Chondrocyte (in vitro differentiated cells): ENCODE measurements around the gene LYZL6. TPM values are rescaled to one million over a fixed set of nuclear protein-coding genes. Genes with fewer than 3 reads are reported as not detected.

Source experiments
- DNase-seq: peaks from one replicate; pipeline ENCODE4 v3.0.0; 2021; ENCODE audit warnings: mixed read lengths, low spot score
- H3K27ac Mint-ChIP-seq: one replicate; pipeline ENCODE4 v1.8.0; 2021; ENCODE audit warnings: mild to moderate bottlenecking, moderate library complexity, mixed read lengths; ENCODE audit not compliant: unreplicated experiment
- H3K27me3 Mint-ChIP-seq: 2 replicates; pipeline ENCODE4 v1.8.0; 2021; ENCODE audit warnings: low read depth, mixed read lengths
- H3K36me3 Mint-ChIP-seq: 2 replicates; pipeline ENCODE4 v1.8.0; 2021; ENCODE audit warnings: low read depth, mixed read lengths
- H3K4me1 Mint-ChIP-seq: 2 replicates; pipeline ENCODE4 v1.8.0; 2021; ENCODE audit warnings: low read depth, mild to moderate bottlenecking, mixed read lengths
- H3K4me3 Mint-ChIP-seq: one replicate; pipeline ENCODE4 v1.8.0; 2021; ENCODE audit warnings: mild to moderate bottlenecking, moderate library complexity, mixed read lengths; ENCODE audit not compliant: unreplicated experiment
- H3K9me3 Mint-ChIP-seq: 2 replicates; pipeline ENCODE4 v1.8.0; 2021; ENCODE audit warnings: low read depth, mixed read lengths
- CTCF ChIP-seq: fragments of 200-600 bp; sonication (generic); IDR thresholded peaks from 2 replicates; pipeline ENCODE4 v1.5.0; 2021; ENCODE audit warnings: antibody characterized with exemption, mild to moderate bottlenecking, moderate library complexity
- total RNA-seq: library from RNA; stranded (reverse); gene quantifications from 3 replicates; pipeline ENCODE4 v1.2.1, GENCODE V29; 2021

Gene LYZL6
- total RNA-seq, 1 donor from 2014 or later, result not detected

GRCh38 chr17:35982409-35983191 is 39.1 kb upstream of the LYZL6 start:
- no peaks in the 10 kb centered on the region for H3K36me3 Mint-ChIP-seq
- DNase-seq, result no peak
- no peak overlapping the region for H3K4me3 Mint-ChIP-seq
- peaks cover 15% of the 10 kb centered on the region for H3K27me3 Mint-ChIP-seq
- no peak overlapping the region for H3K27ac Mint-ChIP-seq
- no peaks in the 10 kb centered on the region for H3K9me3 Mint-ChIP-seq
- no peaks in the 10 kb centered on the region for H3K4me1 Mint-ChIP-seq
- no peak for TF ChIP-seq CTCF

- H3K36me3 Mint-ChIP-seq, result no peaks in the 10 kb centered on the region
- no peaks in the 10 kb centered on the region for H3K4me1 Mint-ChIP-seq
- H3K4me3 Mint-ChIP-seq, result no peak overlapping the region
- no peak overlapping the region for H3K27ac Mint-ChIP-seq
- no peaks in the 10 kb centered on the region for H3K9me3 Mint-ChIP-seq
- DNase-seq, result no peak
- no peak for TF ChIP-seq CTCF
- H3K27me3 Mint-ChIP-seq, result peaks cover 15% of the 10 kb centered on the region
Observed at GRCh38 chr17:35981908-35982330, 38.4 kb upstream of the LYZL6 start.

- H3K27ac Mint-ChIP-seq, result no peak within 1 kb of the TSS
- H3K9me3 Mint-ChIP-seq, result no peaks in the 10 kb centered on the region
- no peaks in the 10 kb centered on the region for H3K36me3 Mint-ChIP-seq
- H3K27me3 Mint-ChIP-seq, result peaks cover 9% of the 10 kb centered on the region
- H3K4me1 Mint-ChIP-seq, result no peaks in the 10 kb centered on the region
- DNase-seq, result no peak
- no peak within 1 kb of the TSS for H3K4me3 Mint-ChIP-seq
- TF ChIP-seq CTCF, result no peak
Observed at GRCh38 chr17:35981246-35981645, 37.7 kb upstream of the LYZL6 start, which contains the start of gene CCL16. TSS of gene CCL16 (minus strand) at chr17:35981497. CDS start at chr17:35981420, 77 bp downstream.

GRCh38 chr17:35978346-35978745 is 34.8 kb upstream of the LYZL6 start:
- peaks cover 6% of the 10 kb centered on the region for H3K27me3 Mint-ChIP-seq
- no peak overlapping the region for H3K27ac Mint-ChIP-seq
- peaks cover 8% of the 10 kb centered on the region for H3K4me1 Mint-ChIP-seq
- DNase-seq, result no peak
- no peaks in the 10 kb centered on the region for H3K36me3 Mint-ChIP-seq
- TF ChIP-seq CTCF, result no peak
- no peak overlapping the region for H3K4me3 Mint-ChIP-seq
- no peaks in the 10 kb centered on the region for H3K9me3 Mint-ChIP-seq

GRCh38 chr17:35977509-35977908 is 34.0 kb upstream of the LYZL6 start:
- peaks cover 11% of the 10 kb centered on the region for H3K4me1 Mint-ChIP-seq
- H3K36me3 Mint-ChIP-seq, result no peaks in the 10 kb centered on the region
- TF ChIP-seq CTCF, result no peak
- H3K27ac Mint-ChIP-seq, result no peak overlapping the region
- no peaks in the 10 kb centered on the region for H3K9me3 Mint-ChIP-seq
- H3K27me3 Mint-ChIP-seq, result peaks cover 6% of the 10 kb centered on the region
- H3K4me3 Mint-ChIP-seq, result no peak overlapping the region
- no peak for DNase-seq
